ENCODE results near the gene EMC1.

DNA sequence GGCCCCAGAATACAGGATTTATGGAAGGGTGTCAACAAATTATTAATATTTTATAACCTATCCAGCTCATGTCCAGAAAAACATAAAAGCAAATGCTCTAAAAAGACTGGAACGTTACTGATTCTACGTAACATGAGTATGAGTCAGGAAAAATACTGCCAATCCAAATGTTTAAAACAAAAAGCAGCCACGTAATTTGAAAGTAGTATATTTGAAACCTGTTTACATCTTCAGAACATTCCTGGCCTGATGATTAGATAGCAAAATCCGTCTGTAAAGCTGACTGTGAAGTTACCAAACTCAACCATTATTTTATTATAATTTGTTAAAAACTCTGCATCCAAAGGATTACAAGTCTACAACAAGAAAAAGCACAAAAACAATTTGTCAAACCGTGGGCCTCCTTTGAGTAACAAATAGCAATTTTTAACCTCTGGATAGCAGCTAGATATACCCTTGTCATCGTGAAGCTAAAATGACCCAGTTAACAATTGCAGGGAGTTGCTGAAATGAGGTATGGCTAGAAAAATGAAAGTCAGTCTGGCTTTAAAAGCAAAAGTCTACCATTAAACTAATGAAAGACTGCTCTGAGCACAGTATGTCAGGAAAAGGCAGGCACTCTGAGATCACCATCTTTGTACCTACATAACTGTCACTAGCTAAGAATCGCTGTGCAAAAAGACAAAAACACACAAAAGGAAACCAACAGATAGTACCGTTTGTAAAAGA is 42.5 kb downstream of the EMC1 start:
- TF ChIP-seq POLR2AphosphoS5 (IDR thresholded peaks at IDR 0.05; ENCODE audit: low read depth) (no peak), CTCF (IDR thresholded peaks at IDR 0.05; ENCODE audit: insufficient read depth, low read length) (no peak)

All from HL-60 (cell line).